ENCODE measurements around the gene PDGFA.

PDGFA gene

GRCh38 chr7:472640-472957 is 47.0 kb downstream of the PDGFA start:
- DNase-seq (ENCODE audit: low spot score), result no peak

- DNase-seq (ENCODE audit: low spot score), result no peak
These were observed 47.6 kb downstream of the PDGFA start for GRCh38 chr7:471866-472639.

GRCh38 chr7:471191-471865 is 48.3 kb downstream of the PDGFA start:
- no peak for DNase-seq (ENCODE audit: low spot score)

- no peak for DNase-seq (ENCODE audit: low spot score)
These were observed 50.1 kb downstream of the PDGFA start for GRCh38 chr7:469563-469961.

- DNase-seq (ENCODE audit: low spot score), result no peak
These were observed 50.7 kb downstream of the PDGFA start for GRCh38 chr7:468681-469562.

GRCh38 chr7:467856-468545 is 51.6 kb downstream of the PDGFA start:
- no peak for DNase-seq (ENCODE audit: low spot score)

- DNase-seq (ENCODE audit: low spot score), result no peak
These were observed 52.2 kb downstream of the PDGFA start for GRCh38 chr7:467393-467828.

- DNase-seq (ENCODE audit: low spot score), result no peak
These were observed 53.0 kb downstream of the PDGFA start for GRCh38 chr7:466465-467191.

GRCh38 chr7:465710-466400 is 53.8 kb downstream of the PDGFA start:
- DNase-seq (ENCODE audit: low spot score), result no peak

- DNase-seq (ENCODE audit: low spot score), result no peak
These were observed 54.9 kb downstream of the PDGFA start for GRCh38 chr7:464454-465401.

GRCh38 chr7:463817-464453 is 55.7 kb downstream of the PDGFA start:
- no peak for DNase-seq (ENCODE audit: low spot score)

- no peak for DNase-seq (ENCODE audit: low spot score)
These were observed 56.3 kb downstream of the PDGFA start for GRCh38 chr7:463362-463781.

GRCh38 chr7:462173-463103 is 57.2 kb downstream of the PDGFA start:
- no peak for DNase-seq (ENCODE audit: low spot score)

- no peak for DNase-seq (ENCODE audit: low spot score)
These were observed 58.0 kb downstream of the PDGFA start for GRCh38 chr7:461453-462172.

GRCh38 chr7:461117-461452 is 58.6 kb downstream of the PDGFA start:
- DNase-seq (ENCODE audit: low spot score), result no peak

GRCh38 chr7:460374-461116 is 59.1 kb downstream of the PDGFA start:
- DNase-seq (ENCODE audit: low spot score), result no peak
